Frontal cortex (tissue), 4 donors: ENCODE results near the gene PHYH. TPM values are rescaled to one million over a fixed set of nuclear protein-coding genes. Genes with fewer than 3 reads are reported as not detected.
"Not testable (repeated sequence)": the region's sequence is repeated elsewhere in the genome, so short reads cannot be mapped to it uniquely, and the experiment has no call there.

Experiments
- DNase-seq, 2 donors: peaks; one replicate each; pipeline ENCODE4 v3.0.0; 2012; ENCODE audit warnings: low spot score in 2 of 2
- FAIRE-seq: peaks from 2 replicates; lab custom pipeline; 2012; peaks lifted over from hg19 to GRCh38; lab: Jason Lieb, UNC
- total RNA-seq: library from RNA; depleted of rRNA; stranded (reverse); fragments of >200 nt; gene quantifications from one replicate; pipeline ENCODE4 v1.2.3, GENCODE V29; 2014
- donor health status: control.
- donor health status: control.
- donor health status: control.

PHYH gene
- total RNA-seq, 1 donor from 2014 or later, result 27.3 TPM

DNA sequence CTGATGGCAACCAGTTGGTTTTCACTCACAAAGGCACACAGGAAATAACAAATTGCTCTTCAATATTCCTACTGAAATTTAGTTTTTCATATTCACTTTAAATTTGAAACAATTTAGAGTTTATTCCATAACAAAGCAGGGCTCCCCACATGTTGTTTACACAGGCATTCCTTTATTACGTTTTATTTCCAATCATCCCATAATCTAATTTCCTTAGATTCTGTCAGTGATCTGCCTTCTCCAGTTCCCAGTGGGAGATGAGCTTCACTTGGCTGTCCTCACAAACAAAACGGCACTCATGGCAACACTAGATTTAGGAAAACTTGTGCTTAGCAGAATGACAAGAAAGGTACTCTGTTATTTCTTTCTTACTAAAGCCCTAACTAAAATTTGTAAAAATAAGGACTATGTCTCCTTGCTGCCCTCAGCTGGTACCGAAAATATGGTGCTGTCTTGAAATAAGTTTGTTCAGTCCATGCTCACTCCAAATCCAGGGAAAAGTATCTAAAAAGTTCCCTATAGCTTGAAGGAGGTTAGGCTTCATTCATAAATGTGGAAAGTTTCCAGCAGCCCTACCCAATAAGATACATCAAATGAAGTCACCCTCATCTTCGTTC lies 23.0 kb downstream of the PHYH start:
- DNase-seq, result no peak

GRCh38 chr10:13276146-13276545 lies 23.7 kb downstream of the PHYH start:
- not testable (repeated sequence) for FAIRE-seq, DNase-seq

More for the DNA sequence above, 23.0 kb downstream of the PHYH start:
- no peak for FAIRE-seq

GRCh38 chr10:13272164-13272571 lies 27.7 kb downstream of the PHYH start:
- DNase-seq, result peak; percentile 44 to 60
- FAIRE-seq, result no peak

DNA sequence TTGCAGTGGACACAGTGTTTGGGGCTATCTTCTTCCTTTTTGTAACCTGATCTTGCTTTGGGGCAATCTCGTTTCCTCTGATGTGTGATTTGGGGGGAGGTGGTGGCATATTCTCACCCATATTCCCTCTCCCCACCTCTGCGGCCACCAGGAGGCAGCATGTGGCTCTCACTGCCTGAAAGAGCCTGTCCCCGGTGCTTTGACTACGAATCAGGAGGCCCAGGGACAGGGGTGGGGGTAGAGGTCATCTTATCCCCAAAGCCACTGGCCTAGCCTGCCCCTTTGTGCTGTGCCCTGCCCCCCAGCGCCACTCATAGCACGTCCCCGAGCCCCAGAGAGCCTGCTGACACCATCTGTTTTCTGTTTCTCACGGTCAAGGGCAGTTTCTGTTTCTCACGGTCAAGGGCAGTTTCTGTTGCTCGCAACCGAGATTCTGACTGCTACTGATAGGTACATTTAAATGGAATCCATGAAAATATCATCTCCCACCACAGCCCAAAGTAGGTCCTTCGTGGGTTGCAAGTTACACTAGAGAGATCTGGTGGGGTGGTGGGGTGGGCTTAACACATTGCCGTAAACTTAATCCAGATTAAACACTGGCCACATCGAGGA lies 28.2 kb downstream of the PHYH start:
- no peak for FAIRE-seq
- DNase-seq, result peak in 1 of 2 donors; percentile 17

- no peak for DNase-seq
- no peak for FAIRE-seq
Measured at GRCh38 chr10:13270877-13271551, 28.9 kb downstream of the PHYH start.

- DNase-seq (no peak), FAIRE-seq (no peak)
Measured at GRCh38 chr10:13268841-13269240, 31.0 kb downstream of the PHYH start.

DNA sequence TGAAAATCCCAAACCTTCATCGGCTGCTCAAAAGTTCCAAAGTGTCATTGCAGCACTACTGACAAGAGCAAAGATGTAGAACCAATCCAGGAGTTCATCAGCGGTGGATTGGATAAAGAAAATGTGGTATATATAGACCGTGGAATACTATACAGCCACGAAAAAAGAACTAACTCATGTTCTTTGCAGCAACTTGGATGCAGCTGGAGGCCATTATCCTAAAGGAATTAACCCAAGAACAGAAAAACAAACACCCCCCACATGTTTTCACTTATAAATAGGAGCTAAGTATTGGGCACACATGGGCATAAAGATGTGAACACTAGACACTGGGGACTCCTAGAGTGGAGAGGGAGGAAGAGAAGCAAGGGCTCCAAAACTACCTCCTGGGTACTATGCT lies 31.6 kb downstream of the PHYH start:
- DNase-seq (no peak), FAIRE-seq (no peak)

DNA sequence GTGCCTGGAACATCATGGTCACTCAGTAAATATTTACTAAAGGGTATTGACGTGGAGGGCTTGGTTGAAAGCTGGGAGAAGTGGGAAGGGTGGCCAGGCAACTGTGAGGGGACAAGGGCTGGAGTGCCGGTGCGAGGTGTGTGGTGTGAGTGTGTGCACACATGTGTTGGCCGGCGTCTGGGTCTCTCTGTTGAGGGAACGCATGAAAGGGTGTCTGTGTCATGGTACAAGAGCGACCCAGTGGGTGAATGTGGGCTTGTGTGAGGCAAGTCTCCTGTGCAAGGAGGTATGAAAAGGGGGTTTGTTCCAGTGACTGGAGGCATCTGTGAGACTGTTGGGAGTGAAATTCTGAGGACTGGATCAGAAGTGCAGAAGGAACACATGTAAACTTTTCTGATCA lies 36.3 kb downstream of the PHYH start:
- no peak for FAIRE-seq

GRCh38 chr10:13262433-13262832 lies 37.4 kb downstream of the PHYH start:
- DNase-seq, result no peak
- no peak for FAIRE-seq

More for the DNA sequence above, 36.3 kb downstream of the PHYH start:
- DNase-seq, result no peak

DNA sequence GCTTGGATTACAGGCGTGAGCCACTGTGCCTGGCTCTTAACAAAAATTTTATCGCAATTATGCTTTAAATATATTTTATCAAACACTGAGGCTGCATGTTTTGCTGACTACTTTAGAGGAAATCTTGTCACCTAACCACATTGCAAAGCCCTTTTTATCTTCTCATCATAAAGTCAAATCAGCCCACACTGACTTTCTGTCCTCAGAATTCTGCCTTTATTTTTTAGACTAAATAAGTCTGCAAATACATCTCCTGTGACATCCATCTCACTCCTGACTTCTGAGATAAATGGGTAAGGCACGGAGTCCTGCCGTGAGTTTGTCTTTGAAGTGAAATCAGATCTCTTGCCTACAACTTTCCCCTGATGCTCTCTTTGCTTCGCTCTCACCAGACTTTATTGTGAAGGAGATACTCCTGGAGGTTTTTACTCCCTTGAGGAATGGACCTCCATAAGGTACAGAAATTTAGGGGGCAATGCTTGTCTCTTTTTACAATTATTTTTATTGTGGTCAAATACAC lies 42.2 kb downstream of the PHYH start:
- no peak for DNase-seq

GRCh38 chr10:13256627-13257026 lies 43.2 kb downstream of the PHYH start:
- DNase-seq (no peak), FAIRE-seq (peak; percentile 82)

More for the DNA sequence above, 42.2 kb downstream of the PHYH start:
- FAIRE-seq, result no peak

- FAIRE-seq (no peak), DNase-seq (no peak)
Measured at GRCh38 chr10:13253726-13254125, 46.1 kb downstream of the PHYH start.

GRCh38 chr10:13247784-13248183 lies 52.1 kb downstream of the PHYH start:
- no peak for DNase-seq
- FAIRE-seq, result no peak

- FAIRE-seq (no peak), DNase-seq (no peak)
Measured at GRCh38 chr10:13247246-13247645, 52.6 kb downstream of the PHYH start.

- FAIRE-seq, DNase-seq: not testable (repeated sequence)
Measured at GRCh38 chr10:13242260-13242659, 57.6 kb downstream of the PHYH start.

DNA sequence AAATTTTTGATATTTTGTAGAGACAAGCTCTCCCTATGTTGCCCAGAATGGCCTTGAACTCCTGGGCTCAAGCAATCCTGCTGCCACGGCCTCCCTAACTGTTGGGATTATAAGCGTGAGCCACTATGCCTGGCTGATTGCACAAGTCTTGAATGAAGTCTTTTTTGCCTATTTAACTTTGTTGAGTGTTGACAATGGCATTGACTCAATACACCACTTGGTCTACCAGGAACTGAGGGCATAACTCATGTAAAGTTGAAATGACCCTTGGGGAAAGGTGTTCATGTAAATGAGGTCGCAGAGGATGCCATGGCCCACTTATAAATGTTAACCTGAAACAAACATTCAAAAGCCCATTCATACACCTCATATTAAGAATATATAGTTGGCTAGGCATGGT lies 58.3 kb downstream of the PHYH start:
- DNase-seq (no peak), FAIRE-seq (no peak)

GRCh38 chr10:13239923-13240322 lies 59.9 kb downstream of the PHYH start:
- DNase-seq, result no peak
- FAIRE-seq, result no peak

GRCh38 chr10:13238271-13239077 lies 61.4 kb downstream of the PHYH start:
- DNase-seq, result no peak
- FAIRE-seq, result no peak

- FAIRE-seq, result no peak
- DNase-seq, result no peak
Measured at GRCh38 chr10:13236638-13237037, 63.2 kb downstream of the PHYH start.

- not testable (repeated sequence) for FAIRE-seq
Measured at GRCh38 chr10:13234736-13235135, 65.1 kb downstream of the PHYH start.

More at GRCh38 chr10:13234736-13235135, 65.1 kb downstream of the PHYH start:
- not testable (repeated sequence) for DNase-seq
